ENCODE data around the gene LCN6.
"Not testable (repeated sequence)": the region's sequence is repeated elsewhere in the genome, so short reads cannot be mapped to it uniquely, and the experiment has no call there.

LCN6 gene

DNA sequence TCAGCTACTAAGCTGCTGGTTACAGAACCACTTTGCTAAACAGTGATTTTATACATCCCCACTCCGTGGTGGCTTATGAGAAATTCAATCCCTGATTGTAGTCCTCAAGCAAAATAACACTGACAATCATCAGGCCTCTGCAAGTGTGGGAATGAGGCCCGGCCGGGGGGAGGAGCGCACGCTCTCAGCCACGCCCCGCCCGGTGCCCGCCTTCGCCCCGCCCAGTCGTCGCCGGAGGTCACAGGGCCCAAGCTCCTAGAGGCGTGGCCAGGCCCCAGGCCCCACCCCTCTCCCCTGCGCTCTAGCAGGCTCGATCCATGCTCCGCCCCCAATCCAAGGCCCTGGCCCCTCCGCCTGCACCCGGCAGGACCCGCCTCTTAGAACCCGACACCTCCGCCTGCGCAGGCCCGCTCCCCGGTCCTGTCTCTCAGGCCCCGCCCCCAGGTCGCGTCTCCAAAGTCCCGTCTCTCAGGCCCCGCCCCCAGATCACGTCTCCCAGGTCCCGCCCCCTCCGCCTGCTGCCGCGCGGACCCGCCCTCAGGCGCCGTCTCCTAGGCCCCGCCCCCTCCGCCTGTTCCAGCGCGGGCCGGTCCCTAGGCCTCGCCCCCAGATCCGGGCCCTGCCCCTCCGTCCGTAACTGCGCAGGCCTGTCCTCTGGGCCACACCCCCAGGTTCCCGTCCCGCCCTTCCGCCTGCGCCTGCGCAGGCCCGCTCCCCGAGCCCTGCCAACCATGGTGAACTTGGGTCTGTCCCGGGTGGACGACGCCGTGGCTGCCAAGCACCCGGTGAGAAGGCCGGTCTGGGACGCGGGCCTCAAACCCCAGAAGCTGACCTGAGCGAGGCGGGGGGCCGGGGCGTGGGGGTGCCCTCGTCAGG, 42.6 kb upstream of the LCN6 start, which contains the start of gene TMEM141:
TSS of gene TMEM141 (plus strand) at position 705 of the 876 bp plus-strand sequence. CDS start at position 732, 27 bp downstream.
- peaks cover 51% of the 10 kb centered on the region for H3K4me1 ChIP-seq (ENCODE audit: low read depth, poor library complexity, severe bottlenecking)
- no peaks in the 10 kb centered on the region for H3K79me2 ChIP-seq (ENCODE audit: insufficient read depth, low read depth)
- H3K4me3 ChIP-seq (IDR thresholded peaks at IDR 0.05; ENCODE audit: insufficient read depth, low read depth, low read length) = no peak within 1 kb of the TSS
- peak within 1 kb of the TSS; percentile 76 for H3K27ac ChIP-seq
- TF ChIP-seq, protein P1, sequence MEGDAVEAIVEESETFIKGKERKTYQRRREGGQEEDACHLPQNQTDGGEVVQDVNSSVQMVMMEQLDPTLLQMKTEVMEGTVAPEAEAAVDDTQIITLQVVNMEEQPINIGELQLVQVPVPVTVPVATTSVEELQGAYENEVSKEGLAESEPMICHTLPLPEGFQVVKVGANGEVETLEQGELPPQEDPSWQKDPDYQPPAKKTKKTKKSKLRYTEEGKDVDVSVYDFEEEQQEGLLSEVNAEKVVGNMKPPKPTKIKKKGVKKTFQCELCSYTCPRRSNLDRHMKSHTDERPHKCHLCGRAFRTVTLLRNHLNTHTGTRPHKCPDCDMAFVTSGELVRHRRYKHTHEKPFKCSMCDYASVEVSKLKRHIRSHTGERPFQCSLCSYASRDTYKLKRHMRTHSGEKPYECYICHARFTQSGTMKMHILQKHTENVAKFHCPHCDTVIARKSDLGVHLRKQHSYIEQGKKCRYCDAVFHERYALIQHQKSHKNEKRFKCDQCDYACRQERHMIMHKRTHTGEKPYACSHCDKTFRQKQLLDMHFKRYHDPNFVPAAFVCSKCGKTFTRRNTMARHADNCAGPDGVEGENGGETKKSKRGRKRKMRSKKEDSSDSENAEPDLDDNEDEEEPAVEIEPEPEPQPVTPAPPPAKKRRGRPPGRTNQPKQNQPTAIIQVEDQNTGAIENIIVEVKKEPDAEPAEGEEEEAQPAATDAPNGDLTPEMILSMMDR (conservative IDR thresholded peaks at IDR 0.05; ENCODE audit: low read depth, low read length) = no peak
- no peaks in the 10 kb centered on the region for H3K36me3 ChIP-seq (ENCODE audit: insufficient read depth)
- peaks cover 7% of the 10 kb centered on the region; the same call in 1 of the 2 replicates for H3K27me3 ChIP-seq (ENCODE audit: insufficient read depth, low read depth)
- peak within 1 kb of the TSS; percentile 51 for H3K4me2 ChIP-seq
- peak within 1 kb of the TSS; percentile 68 for H3K9ac ChIP-seq
- H4K20me1 ChIP-seq (ENCODE audit: insufficient read depth) = no peaks in the 10 kb centered on the region
- peak within 1 kb of the TSS; percentile 48; the same call in 1 of the 2 replicates for H2AFZ ChIP-seq (ENCODE audit: low read depth)

DNA sequence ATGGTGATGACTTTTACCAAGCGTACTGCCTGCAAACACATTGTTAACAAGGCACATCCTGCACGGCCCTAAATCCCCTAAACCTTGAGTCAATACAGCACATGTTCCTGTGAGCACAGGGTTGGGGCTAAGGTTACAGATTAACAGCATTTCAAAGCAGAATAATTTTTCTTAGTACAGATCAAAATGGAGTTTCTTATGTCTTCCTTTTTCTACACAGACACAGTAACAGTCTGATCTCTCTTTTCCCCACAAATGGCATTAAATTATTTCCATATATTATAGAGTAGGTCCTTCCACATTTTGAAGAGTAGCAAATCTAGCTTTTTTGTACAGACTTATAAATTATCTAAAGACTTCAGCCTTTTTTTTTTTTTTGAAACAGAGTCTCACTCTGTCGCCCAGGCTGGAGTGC, 41.2 kb upstream of the LCN6 start:
- no peak overlapping the region for H3K9ac ChIP-seq
- no peaks in the 10 kb centered on the region for H3K36me3 ChIP-seq (ENCODE audit: insufficient read depth)
- H3K27ac ChIP-seq = no peak overlapping the region
- H3K4me3 ChIP-seq (IDR thresholded peaks at IDR 0.05; ENCODE audit: insufficient read depth, low read depth, low read length) = no peak overlapping the region
- no peaks in the 10 kb centered on the region for H4K20me1 ChIP-seq (ENCODE audit: insufficient read depth)
- no peak overlapping the region for H2AFZ ChIP-seq (ENCODE audit: low read depth)
- TF ChIP-seq, protein P1 (conservative IDR thresholded peaks at IDR 0.05; ENCODE audit: low read depth, low read length) = no peak
- H3K27me3 ChIP-seq (ENCODE audit: insufficient read depth, low read depth) = peaks cover 7% of the 10 kb centered on the region; the same call in 1 of the 2 replicates
- peaks cover 51% of the 10 kb centered on the region for H3K4me1 ChIP-seq (ENCODE audit: low read depth, poor library complexity, severe bottlenecking)
- no peaks in the 10 kb centered on the region for H3K79me2 ChIP-seq (ENCODE audit: insufficient read depth, low read depth)
- no peak overlapping the region for H3K4me2 ChIP-seq

DNA sequence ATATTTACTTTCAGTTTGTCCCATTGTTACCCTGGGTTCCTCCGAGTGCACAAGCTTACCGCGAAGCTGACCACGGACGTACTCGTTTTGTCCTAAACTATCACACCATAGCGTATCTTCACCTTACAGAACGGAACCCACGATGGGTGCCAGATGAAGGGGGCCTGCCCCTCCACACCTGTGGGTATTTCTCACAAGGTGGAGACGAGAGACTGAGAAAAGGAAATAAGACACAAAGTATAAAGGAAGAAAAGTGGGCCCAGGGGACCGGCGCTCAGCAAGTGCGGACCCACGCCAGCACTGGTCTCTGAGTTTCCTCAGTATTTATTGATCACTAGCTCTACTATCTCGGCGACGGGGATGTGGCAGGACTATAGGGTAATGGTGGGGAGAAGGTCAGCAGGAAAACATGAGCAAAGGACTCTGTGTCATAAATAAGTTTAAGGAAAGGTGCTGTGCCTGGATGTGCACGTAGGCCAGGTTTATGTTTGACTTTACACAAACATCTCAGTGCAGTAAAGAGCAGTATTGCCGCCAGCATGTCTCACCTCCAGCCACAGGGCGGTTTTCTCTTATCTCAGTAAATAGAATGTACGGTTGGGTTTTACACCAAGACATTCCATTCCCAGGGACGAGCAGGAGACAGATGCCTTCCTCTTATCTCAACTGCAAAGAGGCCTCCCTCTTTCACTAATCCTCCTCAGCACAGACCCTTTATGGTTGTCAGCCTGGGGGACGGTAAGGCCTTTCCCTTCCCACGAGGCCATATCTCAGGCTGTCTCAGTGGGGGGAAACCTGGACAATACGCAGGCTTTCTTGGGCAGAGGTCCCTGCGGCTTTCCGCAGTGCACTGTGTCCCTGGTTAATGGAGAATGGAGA, 40.6 kb upstream of the LCN6 start:
- H3K4me3 ChIP-seq (IDR thresholded peaks at IDR 0.05; ENCODE audit: insufficient read depth, low read depth, low read length) = not testable (repeated sequence)
- peak overlapping the region; percentile 9; the same call in 1 of the 2 replicates for H3K4me2 ChIP-seq

DNA sequence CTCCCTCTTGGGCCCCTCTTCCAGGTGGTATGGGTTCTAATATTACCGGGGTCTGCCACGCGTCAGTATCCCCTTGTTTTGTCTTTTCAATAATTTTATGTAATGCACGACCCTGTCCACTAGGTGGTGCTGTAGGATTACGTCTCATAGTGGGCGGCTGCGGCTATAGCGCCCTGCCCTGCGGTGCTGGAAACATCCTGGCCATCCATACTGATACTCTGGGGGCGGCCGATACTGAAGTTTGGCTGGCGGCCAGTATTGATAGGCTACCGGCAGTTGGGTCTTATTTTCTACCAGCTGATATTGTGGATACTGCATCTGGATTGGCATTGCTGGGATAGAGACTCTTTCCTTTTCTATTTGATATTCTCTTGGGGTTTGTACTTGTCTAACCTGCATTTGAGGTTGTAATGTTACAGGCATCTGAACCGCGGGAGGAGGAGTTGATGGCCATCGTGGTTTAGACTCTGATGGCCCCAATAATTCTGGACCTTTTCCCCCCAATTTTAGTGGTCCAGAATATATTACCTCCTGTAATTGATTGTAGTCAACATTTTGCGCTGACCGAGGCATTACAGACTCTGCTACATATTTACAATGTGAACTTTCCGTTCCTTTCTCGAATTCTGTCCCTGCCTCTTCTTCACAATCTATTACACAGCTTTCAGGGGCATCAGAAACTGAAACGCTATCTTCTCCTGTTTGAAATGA, 39.5 kb upstream of the LCN6 start:
- TF ChIP-seq, protein P1 (conservative IDR thresholded peaks at IDR 0.05; ENCODE audit: low read depth, low read length) = peak; percentile 95
- Histone ChIP-seq H3K4me3 (IDR thresholded peaks at IDR 0.05; ENCODE audit: insufficient read depth, low read depth, low read length) (no peak overlapping the region), H3K9ac (no peak overlapping the region), H2AFZ (ENCODE audit: low read depth) (no peak overlapping the region), H3K79me2 (ENCODE audit: insufficient read depth, low read depth) (no peaks in the 10 kb centered on the region), H3K27ac (no peak overlapping the region), H3K27me3 (ENCODE audit: insufficient read depth, low read depth) (peaks cover 7% of the 10 kb centered on the region; the same call in 1 of the 2 replicates), H3K36me3 (ENCODE audit: insufficient read depth) (no peaks in the 10 kb centered on the region), H4K20me1 (ENCODE audit: insufficient read depth) (no peaks in the 10 kb centered on the region), H3K4me1 (ENCODE audit: low read depth, poor library complexity, severe bottlenecking) (peaks cover 59% of the 10 kb centered on the region), H3K4me2 (peak overlapping the region; percentile 9; the same call in 1 of the 2 replicates)

More for the DNA sequence above, 40.6 kb upstream of the LCN6 start:
- H3K36me3 ChIP-seq (ENCODE audit: insufficient read depth); H2AFZ ChIP-seq (ENCODE audit: low read depth); H3K27ac ChIP-seq; H3K79me2 ChIP-seq (ENCODE audit: insufficient read depth, low read depth); H4K20me1 ChIP-seq (ENCODE audit: insufficient read depth); H3K9ac ChIP-seq; H3K27me3 ChIP-seq (ENCODE audit: insufficient read depth, low read depth): not testable (repeated sequence)
- peaks cover 55% of the 10 kb centered on the region for H3K4me1 ChIP-seq (ENCODE audit: low read depth, poor library complexity, severe bottlenecking)

DNA sequence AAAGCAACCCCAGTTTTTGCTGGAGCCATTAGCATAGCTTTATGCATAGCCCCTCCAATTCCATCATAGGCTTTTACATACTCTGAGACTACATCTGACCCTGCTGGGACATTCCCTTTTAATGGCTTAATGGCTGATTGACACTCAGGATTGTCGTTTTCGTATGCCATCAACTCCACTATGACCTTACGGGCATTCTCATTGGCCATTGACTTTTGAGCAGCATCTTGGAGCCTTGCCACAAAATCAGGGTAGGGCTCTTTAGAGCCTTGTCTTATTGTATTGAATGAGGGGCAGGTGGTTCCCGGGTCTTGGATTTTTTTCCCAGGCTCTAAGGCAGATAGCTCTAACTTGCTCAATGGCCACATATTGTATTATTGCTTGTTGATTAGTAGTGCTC, 38.7 kb upstream of the LCN6 start:
- H3K9ac ChIP-seq; H3K27ac ChIP-seq; H2AFZ ChIP-seq (ENCODE audit: low read depth); H4K20me1 ChIP-seq (ENCODE audit: insufficient read depth); H3K36me3 ChIP-seq (ENCODE audit: insufficient read depth); H3K4me2 ChIP-seq; H3K79me2 ChIP-seq (ENCODE audit: insufficient read depth, low read depth); H3K4me3 ChIP-seq (IDR thresholded peaks at IDR 0.05; ENCODE audit: insufficient read depth, low read depth, low read length): not testable (repeated sequence)
- Histone ChIP-seq H3K27me3 (ENCODE audit: insufficient read depth, low read depth) (peaks cover 13% of the 10 kb centered on the region; the same call in 1 of the 2 replicates), H3K4me1 (ENCODE audit: low read depth, poor library complexity, severe bottlenecking) (peaks cover 53% of the 10 kb centered on the region)

Data from KMS-11 (cell line).